ENCODE data around the gene POTEE.
"Not testable (repeated sequence)": the region's sequence is repeated elsewhere in the genome, so short reads cannot be mapped to it uniquely, and the experiment has no call there.

POTEE gene

DNA sequence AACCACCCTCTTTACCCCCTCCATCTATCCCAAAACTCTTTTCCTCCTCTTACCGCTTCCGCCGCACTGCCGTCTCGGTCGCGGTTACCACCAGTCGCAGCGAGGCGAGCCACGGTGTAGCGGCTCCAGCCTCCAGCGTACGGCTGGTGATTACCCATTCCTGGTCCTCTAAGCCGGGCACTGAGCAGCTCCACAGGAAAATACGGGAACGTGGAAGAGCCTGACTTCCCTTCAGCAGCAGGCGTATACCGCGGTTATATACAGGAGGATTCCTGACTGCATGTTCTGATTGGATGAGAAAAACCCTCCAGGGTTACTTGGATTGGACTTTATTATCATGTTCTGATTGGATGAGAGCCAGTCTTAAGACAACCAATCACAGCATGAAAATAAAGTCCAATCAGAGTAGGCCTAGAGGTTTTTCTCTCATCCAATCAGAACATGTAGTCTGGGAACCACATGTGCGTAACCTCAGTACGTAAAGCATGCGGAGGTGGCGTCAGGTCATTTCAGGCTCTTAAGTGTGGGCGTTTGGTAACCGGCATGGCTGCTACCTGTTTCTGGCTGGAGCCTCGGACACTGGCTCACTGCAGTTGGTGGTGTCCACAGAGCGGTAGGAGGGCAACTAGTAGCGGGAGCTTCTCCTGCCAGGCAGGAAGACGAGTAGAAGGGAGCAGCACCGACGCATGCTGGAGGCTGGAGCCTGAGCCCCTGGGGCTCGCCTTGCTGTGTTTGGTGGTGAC, at the start of gene POTEE:
POTEE (plus strand) TSS at position 507 of the 743 bp plus-strand sequence. CDS start 8,867 bp downstream, outside the sequence.
- DNase-seq (ENCODE audit: low spot score): not testable (repeated sequence)

DNA sequence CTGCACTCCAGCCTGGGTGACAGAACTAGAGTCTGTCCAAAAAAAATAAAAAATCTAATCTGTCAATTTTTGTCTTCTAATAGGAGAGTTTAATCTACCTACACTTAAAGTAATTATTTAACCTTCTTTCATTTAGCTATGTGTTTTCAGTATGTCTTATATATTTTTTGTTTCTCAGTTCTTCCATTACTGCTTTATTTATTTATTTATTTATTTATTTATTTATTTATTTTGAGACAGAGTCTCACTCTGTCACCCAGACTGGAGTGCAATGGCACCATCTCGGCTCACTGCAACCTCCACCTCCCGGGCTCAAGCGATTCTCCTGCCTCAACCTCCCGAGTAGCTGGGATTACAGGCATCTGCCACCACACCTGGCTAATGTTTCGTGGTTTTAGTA, 43.8 kb upstream of the POTEE start:
- DNase-seq (ENCODE audit: low spot score): not testable (repeated sequence)

DNA sequence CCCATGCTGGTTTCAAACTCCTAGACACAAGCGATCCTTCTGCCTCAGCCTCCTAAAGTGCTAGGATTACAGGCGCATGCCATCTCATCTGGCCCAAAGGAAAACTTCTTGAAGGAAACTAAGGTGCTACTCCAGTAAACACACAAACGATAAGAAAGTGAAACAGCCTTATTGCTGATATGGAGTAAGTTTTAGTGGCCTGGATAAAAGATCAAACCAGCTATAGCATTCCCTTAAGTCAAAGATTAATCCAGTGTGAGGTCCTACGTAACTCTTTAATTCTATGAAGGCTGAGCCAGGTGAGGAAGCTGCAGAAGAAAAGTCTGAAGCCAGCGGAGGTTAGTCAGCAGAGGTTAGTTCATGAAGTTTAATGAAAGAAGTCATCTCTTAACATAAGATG, 40.8 kb upstream of the POTEE start:
- no peak for DNase-seq (ENCODE audit: low spot score)

DNA sequence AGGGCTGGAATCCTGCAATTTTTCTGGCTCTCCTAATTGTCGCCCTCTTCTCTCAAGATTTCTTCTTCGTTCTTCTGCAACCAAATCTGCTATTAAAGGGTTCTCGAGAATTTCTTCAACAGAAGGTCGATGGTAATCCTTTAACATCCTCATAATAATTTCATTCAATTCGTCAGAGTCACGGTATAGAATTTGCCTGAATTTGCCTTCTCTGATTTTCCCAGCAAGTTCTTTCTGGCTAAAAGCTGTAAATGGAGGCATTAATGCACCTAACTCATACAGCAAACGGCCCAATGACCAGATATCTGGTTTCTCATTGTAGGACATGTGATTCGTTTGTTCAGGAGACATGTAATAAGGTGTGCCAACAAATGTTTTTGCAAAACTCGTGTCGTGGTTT, 31.3 kb upstream of the POTEE start:
- not testable (repeated sequence) for DNase-seq (ENCODE audit: low spot score)

DNA sequence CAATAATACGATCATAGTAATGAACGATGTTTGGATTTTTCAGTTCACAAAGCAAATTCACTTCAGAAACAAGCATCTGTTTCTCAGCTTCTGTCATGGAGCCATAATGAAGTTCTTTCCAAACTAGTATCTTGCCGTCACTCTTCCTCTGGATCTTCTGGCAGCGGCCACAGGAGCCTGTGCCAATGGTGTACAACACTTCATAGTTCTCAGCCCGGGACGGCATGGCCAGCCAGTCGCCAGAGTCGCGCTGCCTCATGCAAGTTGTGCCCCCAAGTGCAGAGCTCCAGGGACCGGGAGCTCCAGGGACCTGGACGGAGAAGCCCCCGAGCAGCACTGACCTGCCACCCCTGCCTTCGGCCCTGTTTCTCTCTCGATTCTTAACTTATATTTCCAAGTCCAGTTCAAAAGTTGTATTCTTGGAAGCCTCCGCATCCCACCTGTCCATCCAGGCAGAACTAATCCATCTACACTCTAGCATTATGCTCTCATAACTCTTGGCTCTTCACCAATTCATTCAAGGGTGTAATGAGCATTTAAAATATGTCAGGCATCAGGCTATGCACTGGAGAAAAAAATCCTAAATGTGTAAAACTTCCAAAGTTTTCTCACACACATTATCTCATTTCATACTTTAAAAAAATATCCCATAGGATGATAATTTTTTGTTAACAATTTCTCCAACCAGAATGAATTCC, 30.5 kb upstream of the POTEE start:
- not testable (repeated sequence) for DNase-seq (ENCODE audit: low spot score)

DNA sequence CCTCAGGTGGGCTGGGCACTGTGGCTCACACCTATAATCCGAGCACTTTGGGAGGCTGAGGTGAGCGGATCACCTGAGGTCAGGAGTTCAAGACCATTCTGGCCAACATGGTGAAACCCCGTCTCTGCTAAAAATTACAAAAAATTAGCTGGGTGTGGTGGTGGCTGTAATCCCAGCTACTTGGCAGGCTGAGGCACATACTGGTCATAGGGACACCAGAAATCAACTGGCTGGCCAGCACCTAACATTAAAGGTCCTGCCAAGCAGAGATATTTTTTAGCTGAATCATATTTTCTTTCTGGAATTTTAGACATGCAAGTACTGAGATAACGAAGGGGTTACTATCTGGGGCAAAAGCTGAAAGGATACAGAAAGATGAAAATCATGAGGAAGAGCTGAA, 27.9 kb upstream of the POTEE start:
- not testable (repeated sequence) for DNase-seq (ENCODE audit: low spot score)

DNA sequence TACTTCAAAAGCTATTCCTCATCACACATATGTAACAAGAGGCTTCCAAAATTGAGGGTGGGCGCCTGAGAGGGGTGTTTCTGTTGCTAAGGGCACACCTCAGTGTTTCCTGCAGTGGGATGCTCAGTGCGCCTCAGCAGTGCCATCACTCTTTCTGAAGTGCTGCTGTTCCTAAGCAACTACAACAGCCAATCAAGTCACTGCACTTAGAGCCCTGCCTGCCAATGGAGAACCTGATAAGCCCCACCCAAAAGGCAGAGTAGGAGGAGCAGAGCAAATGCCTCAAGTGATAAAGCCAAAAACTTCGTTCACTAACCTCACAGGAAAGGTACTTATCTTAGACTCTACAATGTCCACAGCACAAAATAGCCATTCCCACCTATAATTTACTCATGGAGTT, 15.9 kb upstream of the POTEE start:
- DNase-seq (ENCODE audit: low spot score): not testable (repeated sequence)

DNA sequence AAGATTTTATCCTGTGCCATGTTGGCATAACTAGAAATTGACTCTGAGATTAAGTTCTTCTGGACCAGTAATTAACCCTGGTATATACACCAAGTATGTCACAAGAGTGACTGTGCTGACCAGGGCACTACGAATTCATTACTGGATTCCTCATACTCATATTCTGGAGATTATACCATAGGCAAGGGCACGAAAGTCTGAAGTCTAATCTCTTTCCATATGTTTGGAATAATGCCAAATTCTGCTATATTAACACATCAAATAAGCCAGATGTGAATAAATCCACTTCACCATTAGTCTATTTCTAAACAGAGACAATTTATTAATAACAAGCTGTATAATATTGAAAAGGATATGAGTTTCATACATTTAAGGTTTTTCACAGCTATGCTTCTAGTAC, 13.2 kb upstream of the POTEE start:
- not testable (repeated sequence) for DNase-seq (ENCODE audit: low spot score)

DNA sequence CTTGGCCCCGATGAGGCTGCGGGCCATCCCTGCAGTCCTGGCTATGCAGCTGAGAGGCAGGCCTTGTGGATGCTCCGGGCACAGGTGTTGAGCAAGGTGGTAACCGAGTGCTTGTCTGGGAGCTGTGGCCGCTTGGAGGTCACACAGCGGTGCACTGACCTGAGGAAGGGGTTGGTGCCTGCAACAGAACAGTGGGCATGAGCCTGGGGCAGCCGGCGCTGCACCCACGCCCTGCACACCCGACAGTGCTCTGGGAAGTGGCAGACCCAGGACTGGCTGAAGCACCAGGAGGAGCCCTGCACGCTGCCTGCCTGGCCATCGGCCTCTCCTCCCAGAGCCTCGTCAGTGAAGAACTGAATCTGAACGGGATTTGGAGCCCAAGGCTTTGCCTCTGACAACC, 8.2 kb upstream of the POTEE start:
- DNase-seq (ENCODE audit: low spot score): no peak

DNA sequence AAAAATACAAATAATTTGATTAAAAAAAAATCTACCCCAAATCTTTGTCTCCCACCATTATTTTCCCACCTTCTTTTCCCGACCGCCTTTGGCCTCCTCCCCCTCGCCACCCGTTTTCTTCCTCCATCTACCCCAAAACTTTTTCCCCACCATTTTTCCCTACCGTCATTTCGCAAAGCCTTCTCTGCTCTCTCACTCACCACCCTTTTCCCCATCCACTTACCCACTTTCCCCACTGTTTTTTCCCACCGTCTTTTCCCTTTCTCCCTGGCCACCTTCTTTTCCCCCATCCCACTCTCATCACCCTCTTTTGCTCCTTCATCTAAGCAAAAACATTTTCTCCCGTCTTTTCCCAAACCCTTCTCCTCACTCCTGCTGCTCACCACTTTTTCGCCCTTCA, 1.5 kb upstream of the POTEE start:
- not testable (repeated sequence) for DNase-seq (ENCODE audit: low spot score)

DNA sequence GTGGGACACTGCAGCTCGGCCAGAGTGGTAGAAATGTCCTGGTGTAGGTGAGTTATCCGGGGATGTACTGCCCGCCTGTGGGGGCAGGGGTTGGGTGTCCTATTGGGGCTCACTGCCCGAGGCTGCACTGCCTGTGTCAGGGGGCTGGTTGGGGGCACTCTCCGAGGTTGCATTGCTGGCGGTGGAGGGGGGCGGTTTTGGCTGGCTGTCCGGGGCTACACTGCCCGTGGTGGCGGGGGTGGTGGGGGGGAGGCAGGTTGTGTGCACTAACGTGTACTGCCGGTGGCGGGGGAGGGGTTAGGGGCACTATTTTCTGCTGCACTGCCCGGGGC, 403 bp downstream of the POTEE start:
- not testable (repeated sequence) for DNase-seq (ENCODE audit: low spot score)

DNA sequence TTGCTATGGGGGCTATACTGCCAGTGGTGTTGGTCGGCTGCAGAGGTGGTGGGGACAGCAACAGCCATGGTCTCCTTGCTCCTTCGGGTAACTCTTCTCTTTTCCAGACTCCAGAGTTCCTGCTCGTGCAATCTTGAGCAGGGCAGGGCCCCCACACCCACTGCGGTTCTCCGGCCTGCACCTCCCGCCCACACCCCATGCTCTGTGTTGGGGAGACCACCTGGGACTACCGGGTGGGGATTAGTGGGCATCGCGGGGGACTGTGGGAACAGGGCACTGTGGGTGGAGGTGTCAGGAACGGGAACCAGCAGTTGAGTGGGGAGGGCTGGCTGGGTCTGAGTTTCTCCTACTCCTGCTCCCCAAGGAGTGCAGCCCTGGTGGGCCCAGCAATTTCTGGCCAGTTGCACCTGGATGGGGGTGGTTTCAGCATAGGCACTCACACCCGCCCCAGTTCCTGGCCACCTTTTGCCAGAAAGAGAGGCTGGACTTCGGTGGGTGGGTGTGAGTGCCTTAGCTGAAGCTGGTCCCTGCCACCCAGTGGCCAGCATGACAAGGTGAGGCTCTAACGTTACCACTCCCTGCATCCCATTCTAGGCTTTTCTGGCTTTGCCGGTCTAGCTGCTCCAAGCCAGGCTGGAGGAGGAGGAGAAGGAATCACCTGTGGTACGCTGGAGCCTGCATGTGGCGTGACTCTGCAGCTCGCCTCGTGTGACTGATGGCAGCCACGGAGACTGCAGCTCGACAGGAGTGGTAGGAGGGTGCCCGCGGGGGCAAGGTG, 1.3 kb downstream of the POTEE start:
- DNase-seq (ENCODE audit: low spot score): not testable (repeated sequence)

DNA sequence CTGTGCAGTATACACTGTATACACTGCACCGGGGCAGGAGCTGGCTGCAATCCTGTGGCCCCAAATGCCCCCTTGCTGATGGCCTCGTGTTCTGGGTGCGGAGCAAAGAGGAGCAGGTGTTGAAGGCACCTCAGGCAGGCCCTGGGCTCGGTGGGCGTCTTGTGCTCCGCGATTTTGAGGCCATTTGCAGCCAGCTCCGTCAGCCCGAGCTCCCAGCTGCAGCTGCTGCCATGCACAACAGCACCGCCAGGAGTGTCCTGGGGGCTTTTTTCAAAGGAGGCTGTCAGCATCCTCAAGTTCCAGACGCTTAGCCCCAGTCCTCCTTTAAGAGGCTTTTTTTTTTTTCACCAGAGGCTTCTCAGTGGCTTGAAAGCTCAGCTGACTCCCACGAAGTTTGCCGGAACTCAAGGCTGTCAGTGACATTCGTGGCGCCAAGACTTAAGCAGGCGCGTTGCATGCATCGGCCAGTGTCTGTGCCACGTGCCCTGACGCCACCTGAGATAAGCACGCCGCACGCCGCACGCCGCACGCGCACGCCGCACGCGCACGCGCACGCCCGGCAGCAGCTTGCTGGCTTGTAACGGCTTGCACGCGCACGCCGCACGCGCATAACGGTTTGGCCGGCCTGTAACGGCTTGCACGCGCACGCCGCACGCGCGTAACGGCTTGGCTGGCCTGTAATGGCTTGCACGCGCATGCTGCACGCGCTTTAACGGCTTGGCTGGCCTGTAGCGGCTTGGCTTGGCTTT, 8.1 kb downstream of the POTEE start:
- not testable (repeated sequence) for DNase-seq (ENCODE audit: low spot score)

DNA sequence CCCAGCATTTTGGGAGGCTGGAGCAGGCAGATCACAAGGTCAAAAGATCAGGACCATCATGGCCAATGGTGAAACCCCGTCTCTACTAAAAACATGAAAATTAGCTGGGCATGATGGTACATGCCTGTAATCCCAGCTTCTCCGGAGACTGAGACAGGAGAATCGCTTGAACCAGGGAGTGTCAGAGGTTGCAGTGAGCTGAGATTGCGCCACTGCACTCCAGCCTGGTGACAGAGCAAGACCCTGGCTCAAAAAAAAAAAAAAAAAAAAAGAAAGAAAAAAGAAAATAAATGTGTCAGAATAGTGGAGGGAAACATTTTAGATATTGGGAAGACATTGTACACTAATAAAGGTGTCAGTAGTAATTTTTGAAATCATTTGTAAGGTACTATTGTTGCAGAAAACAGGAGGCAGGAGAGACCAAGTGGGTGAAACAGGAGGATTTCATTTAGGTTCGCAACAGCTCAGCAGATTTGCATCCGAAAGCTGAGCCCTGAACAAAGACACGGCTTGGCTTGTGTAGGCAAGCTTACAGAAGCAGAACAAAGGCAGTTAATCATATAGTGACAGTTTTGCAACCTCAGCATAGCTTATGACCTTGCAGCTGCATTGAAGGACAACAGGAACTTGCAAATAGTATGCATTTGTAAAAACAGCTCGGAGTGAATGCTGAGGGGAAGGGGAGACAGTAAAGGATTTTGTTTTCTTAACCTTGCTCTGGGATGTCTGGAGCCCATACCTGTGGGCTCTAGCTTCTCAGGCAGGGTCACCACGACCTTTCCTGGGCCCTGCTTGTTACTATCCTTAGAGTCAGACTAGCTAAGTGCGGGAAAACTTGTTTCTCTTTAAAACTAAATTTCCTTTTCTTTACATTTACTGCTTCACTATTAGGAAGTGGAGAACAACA, 26.5 kb downstream of the POTEE start:
- DNase-seq (ENCODE audit: low spot score): peak; percentile 46
